Endodermal cell (in vitro differentiated cells): Measurements from ENCODE around the gene MLST8. TPM values are rescaled to one million over a fixed set of nuclear protein-coding genes. Genes with fewer than 3 reads are reported as not detected.

Source experiments
- DNase-seq: peaks from one replicate; pipeline ENCODE4 v3.0.0-alpha.2; 2017
- H3K27ac ChIP-seq: 2 replicates; pipeline ENCODE4 v1.5.1; 2013; ENCODE audit warnings: mild to moderate bottlenecking, low read depth, low read length, moderate library complexity
- H3K27me3 ChIP-seq: 2 replicates; pipeline ENCODE4 v1.6.1; 2013; ENCODE audit warnings: mild to moderate bottlenecking, low read length, moderate library complexity; ENCODE audit not compliant: insufficient read depth, control insufficient read depth, poor library complexity, severe bottlenecking
- H3K36me3 ChIP-seq: 2 replicates; pipeline ENCODE4 v1.7.0; 2013; ENCODE audit warnings: mild to moderate bottlenecking, low read length, moderate library complexity; ENCODE audit not compliant: control insufficient read depth, insufficient read depth
- H3K4me1 ChIP-seq: one replicate; pipeline ENCODE4 v1.7.0; 2013; ENCODE audit warnings: low read length; ENCODE audit not compliant: control insufficient read depth, insufficient read depth
- H3K4me3 ChIP-seq: 2 replicates; pipeline ENCODE4 v1.5.1; 2013; ENCODE audit warnings: mild to moderate bottlenecking, low read length, moderate library complexity
- H3K9ac ChIP-seq: 2 replicates; pipeline ENCODE4 v1.6.1; 2013; ENCODE audit warnings: mild to moderate bottlenecking, low read length, moderate library complexity; ENCODE audit not compliant: poor library complexity, severe bottlenecking; ENCODE audit errors: extremely low read depth
- H3K9me3 ChIP-seq: 2 replicates; pipeline ENCODE4 v1.6.1; 2013; ENCODE audit warnings: mild to moderate bottlenecking, low read length, moderate library complexity; ENCODE audit not compliant: control insufficient read depth
- H3K27ac Mint-ChIP-seq: 2 replicates; pipeline ENCODE4 v1.8.0; 2020; ENCODE audit warnings: mixed read lengths
- H3K27me3 Mint-ChIP-seq: 2 replicates; pipeline ENCODE4 v1.8.0; 2021; ENCODE audit warnings: mild to moderate bottlenecking, mixed read lengths; ENCODE audit not compliant: insufficient read depth
- H3K36me3 Mint-ChIP-seq: 2 replicates; pipeline ENCODE4 v1.8.0; 2020; ENCODE audit warnings: low read depth, mixed read lengths
- H3K4me1 Mint-ChIP-seq: 2 replicates; pipeline ENCODE4 v1.8.0; 2020; ENCODE audit warnings: mixed read lengths
- H3K4me3 Mint-ChIP-seq: 2 replicates; pipeline ENCODE4 v1.8.0; 2020; ENCODE audit warnings: mild to moderate bottlenecking, moderate library complexity, mixed read lengths
- H3K9me3 Mint-ChIP-seq: 2 replicates; pipeline ENCODE4 v1.8.0; 2020; ENCODE audit warnings: mild to moderate bottlenecking, mixed read lengths
- CTCF ChIP-seq: fragments of 200-600 bp; sonication (generic); conservative IDR thresholded peaks from 2 replicates; pipeline ENCODE4 v1.5.0; 2021; ENCODE audit warnings: antibody characterized with exemption, mild to moderate bottlenecking
- WGBS, 2 experiments: methylation state at CpG; one replicate each; pipeline versions ENCODE4 v1.1.5 to v1.1.7; 2013; ENCODE audit warnings: missing lambda C conversion rate in 2 of 2, mixed read lengths in 1 of 2; ENCODE audit not compliant: insufficient coverage in 1 of 2, insufficient read length in 1 of 2; 5-methylcytosine and 5-hydroxymethylcytosine counted together
- total RNA-seq, 2 donors: library from RNA; stranded (reverse); fragmentation: NEBNext Ultra II Directional in 1 of 2; extraction: Animal tissue kit (Norgen Biotek cat#: 25700) in 1 of 2; gene quantifications; 2 replicates in 1 of 2; 3 replicates in 1 of 2; pipeline ENCODE4 v1.2.1, GENCODE V29; 2021

The MLST8 gene
- total RNA-seq, 2 donors from 2014 or later = 60.3 to 70.8 TPM

DNA sequence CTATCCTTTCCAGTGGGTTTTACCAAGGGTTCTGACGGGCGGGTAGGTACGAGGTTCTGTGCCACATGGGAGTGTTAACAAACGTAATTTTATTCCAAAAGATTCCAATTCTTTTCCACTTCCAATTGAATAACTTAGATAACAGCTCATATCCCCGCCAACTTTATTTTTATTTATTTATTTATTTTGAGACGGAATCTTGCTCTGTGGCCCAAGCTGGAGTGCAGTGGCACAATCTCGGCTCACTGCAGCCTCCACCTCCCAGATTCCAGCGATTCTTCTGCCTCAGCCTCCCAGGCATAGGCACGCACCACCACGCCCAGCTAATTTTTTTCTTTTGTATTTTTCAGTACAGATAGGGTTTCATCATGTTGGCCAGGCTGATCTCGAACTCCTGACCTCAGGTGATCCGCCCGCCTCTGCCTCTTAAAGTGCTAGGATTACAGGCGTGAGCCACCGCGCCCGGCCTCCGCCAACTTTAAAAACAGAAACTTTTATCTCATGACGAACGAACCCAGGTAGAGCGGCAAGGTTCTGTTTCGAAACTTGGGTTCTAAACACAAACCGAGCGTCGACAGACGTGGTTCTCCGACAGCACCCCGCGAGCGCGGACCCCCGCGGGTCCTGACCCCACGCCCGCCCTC is 45.5 kb downstream of the MLST8 start:
- Mint-ChIP-seq H3K4me3 (peak overlapping the region; percentile 86), H3K9me3 (peaks cover 2% of the 10 kb centered on the region), H3K27me3 (no peaks in the 10 kb centered on the region), H3K36me3 (peaks cover 47% of the 10 kb centered on the region), H3K4me1 (peaks cover 14% of the 10 kb centered on the region), H3K27ac (peak overlapping the region; percentile 89)
- TF ChIP-seq CTCF = no peak
- peak overlapping the region; percentile 78 for H3K27ac ChIP-seq
- H3K36me3 ChIP-seq = peaks cover 52% of the 10 kb centered on the region
- no peak for DNase-seq
- 7 to 25% methylated on average over 11 to 34 of the region's 35 CpGs for WGBS, 2 experiments
- H3K9me3 ChIP-seq = no peaks in the 10 kb centered on the region
- peaks cover 7% of the 10 kb centered on the region for H3K4me1 ChIP-seq
- no peaks in the 10 kb centered on the region for H3K27me3 ChIP-seq
- peak overlapping the region; percentile 87 for H3K9ac ChIP-seq
- H3K4me3 ChIP-seq = peak overlapping the region; percentile 92

- peak; percentile 98 for DNase-seq
- Histone ChIP-seq H3K36me3 (peaks cover 52% of the 10 kb centered on the region), H3K9me3 (no peaks in the 10 kb centered on the region), H3K27ac (peak within 1 kb of the TSS; percentile 78), H3K9ac (peak within 1 kb of the TSS; percentile 87), H3K4me3 (peak within 1 kb of the TSS; percentile 92), H3K4me1 (peaks cover 7% of the 10 kb centered on the region), H3K27me3 (no peaks in the 10 kb centered on the region)
- WGBS, 2 experiments = 4 to 12% methylated on average over 32 to 88 of the region's 88 CpGs
- peak within 1 kb of the TSS; percentile 96 for H3K27ac Mint-ChIP-seq
- peaks cover 2% of the 10 kb centered on the region for H3K9me3 Mint-ChIP-seq
- H3K4me1 Mint-ChIP-seq = peaks cover 14% of the 10 kb centered on the region
- peak; percentile 80 for TF ChIP-seq CTCF
- peaks cover 49% of the 10 kb centered on the region for H3K36me3 Mint-ChIP-seq
- peak within 1 kb of the TSS; percentile 86 for H3K4me3 Mint-ChIP-seq
- H3K27me3 Mint-ChIP-seq = no peaks in the 10 kb centered on the region
Observed at GRCh38 chr16:2251296-2252111, 46.2 kb downstream of the MLST8 start, which contains the start of gene ECI1. TSS of gene ECI1 (minus strand) at chr16:2251587. CDS start at chr16:2251566, 21 bp downstream.

DNA sequence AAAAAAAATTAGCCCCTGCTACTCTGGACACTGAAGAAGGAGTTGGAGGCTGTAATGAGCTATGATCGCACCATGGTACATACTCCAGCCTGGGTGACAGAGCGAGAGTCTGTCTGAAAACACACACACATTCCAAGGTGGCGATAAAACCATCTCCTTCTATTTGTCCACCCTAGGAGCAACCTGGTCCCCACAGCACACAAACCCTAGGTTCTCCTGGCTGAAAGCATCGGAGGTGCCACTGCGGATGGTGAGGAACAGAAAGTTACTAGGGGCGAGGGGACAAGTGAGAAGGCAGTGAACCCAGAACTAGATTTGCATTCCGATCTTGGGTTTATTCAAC is 47.5 kb downstream of the MLST8 start:
- Mint-ChIP-seq H3K9me3 (peaks cover 2% of the 10 kb centered on the region), H3K27me3 (no peaks in the 10 kb centered on the region), H3K4me1 (peaks cover 14% of the 10 kb centered on the region), H3K4me3 (no peak overlapping the region), H3K27ac (peak overlapping the region; percentile 70), H3K36me3 (peaks cover 55% of the 10 kb centered on the region)
- no peak overlapping the region for H3K27ac ChIP-seq
- peak overlapping the region; percentile 87 for H3K9ac ChIP-seq
- H3K9me3 ChIP-seq = no peaks in the 10 kb centered on the region
- no peak for TF ChIP-seq CTCF
- H3K4me3 ChIP-seq = no peak overlapping the region
- no peak for DNase-seq
- WGBS, 2 experiments = 96 to 100% methylated on average over 1 to 7 of the region's 7 CpGs
- no peaks in the 10 kb centered on the region for H3K27me3 ChIP-seq
- H3K4me1 ChIP-seq = peaks cover 7% of the 10 kb centered on the region
- H3K36me3 ChIP-seq = peaks cover 61% of the 10 kb centered on the region
